Activated CD8-positive, alpha-beta memory T cell treated with anti-CD3 and anti-CD28 coated beads for 4 hours (primary cell): Measurements from ENCODE around the gene WIF1.

Experiments
- DNase-seq, 2 donors: peaks; one replicate each; pipeline ENCODE4 v3.0.0-alpha.2; 2020; ENCODE audit warnings: low read depth in 2 of 2

The WIF1 gene

DNA sequence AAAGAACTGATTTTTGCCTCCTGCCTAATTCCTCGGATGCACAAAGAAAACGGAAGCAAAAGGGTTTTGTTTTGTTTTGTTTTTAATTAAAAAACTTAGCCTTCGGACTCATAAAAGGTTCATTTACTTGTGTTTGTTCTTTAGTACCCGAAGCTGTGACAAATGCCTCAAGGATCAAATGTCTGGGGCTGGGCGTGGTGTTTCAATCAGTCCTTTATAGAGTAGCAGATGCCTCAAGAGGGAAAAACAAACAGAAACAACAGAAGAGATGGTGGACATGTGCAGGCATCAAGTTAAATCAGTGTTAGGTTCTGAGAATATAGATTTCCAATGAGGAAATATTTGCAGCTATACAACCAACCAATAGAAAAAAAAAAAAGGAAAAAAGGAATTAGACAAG is 1.6 kb upstream of the WIF1 start:
- no peak for DNase-seq

DNA sequence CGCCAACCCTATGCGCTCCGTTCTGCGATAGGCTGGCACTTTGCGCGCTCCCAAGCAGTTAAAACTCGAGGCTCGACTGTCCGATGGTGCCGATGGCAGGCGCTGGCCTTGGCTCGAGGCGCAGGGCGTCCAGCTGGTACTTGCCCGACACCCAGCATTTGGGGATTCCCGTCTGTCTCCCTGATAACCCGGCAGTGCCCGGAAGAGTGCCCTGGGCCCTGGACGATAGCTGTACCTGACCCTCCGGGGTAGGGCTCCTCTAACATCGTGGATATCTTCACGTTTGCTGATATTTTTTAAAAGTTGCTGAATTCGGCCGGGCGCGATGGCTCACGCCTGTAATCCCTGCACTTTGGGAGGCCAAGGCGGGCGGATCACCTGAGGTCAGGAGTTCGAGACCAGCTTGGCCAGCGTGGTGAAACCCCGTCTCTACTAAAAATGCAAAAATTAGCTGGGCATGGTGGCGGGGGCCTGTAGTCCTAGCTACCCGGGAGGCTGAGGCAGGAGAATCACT is 908 bp upstream of the WIF1 start:
- no peak for DNase-seq

DNA sequence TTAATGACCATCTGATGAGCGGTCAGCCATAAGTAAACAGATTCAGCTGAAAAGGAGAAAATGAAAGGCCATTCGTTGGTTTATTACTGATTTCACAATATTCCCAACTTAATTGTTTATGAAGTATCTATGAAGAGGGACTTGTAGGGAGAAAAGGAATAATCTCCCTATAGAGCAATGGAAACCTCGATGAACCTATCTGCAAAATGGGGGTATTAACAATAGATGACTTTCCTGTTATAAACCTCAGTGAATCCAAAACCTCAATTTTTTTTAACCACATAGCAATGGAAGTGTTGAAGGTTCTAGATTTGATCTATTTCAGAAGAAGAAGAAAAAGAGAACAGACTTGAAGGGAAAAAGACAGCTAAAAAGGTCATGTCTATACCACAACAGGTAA is 2.0 kb downstream of the WIF1 start:
- DNase-seq, result no peak

DNA sequence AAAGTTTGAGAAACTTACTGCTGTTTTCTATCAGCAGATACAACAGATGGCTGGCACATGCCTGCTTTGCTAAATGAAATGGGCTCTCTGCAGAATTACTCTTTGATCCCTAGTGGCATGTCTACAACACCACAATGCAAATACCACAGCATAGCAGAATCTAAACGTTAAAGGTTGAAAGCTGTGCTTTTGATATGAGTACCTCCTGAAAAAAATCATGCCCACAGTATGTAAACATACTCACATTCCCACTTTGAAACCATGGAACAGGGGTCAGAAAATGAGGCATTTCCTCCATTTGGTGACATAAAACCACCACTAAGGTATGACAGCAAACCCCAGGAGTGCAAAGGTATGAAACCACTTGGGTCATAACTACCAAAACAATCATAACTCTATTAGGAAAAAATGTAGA is 7.5 kb downstream of the WIF1 start:
- DNase-seq, result no peak

DNA sequence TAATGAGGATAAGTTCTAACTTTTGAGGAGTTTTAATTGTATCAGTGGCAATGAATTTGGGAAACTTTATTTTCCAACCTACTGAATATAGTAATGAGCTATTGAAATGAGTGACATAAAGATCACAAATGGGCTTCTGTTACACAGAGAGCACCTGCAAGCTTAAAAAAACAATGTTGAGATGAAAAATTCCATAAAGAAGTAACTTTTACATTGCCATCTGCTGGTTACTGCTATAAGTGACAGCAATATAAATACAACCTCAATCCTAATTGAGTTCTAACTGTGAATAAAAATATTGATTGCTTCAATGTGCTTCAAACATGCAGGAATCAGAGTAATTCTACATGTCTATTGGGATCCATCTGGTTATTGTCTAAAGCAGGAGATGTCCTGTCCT is 14.2 kb downstream of the WIF1 start:
- DNase-seq, result no peak

DNA sequence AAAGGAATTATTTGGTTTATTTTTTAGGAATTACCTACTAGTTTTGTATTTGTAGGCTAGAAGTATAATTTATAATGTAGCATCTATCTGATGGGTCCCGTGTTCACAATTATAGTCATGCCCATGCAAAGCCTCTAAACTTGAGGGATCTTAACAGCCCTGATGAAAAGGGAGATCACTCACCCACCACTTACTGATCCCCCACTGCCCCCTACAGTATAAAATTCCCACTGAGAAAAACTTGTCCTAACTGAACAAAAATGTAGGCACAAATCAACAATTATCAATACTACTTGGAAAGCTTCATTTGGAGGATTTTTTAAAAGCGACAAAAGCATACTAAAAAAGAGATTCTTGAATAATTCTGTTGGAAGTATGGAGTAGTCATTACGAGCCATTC is 21.0 kb downstream of the WIF1 start:
- no peak for DNase-seq

DNA sequence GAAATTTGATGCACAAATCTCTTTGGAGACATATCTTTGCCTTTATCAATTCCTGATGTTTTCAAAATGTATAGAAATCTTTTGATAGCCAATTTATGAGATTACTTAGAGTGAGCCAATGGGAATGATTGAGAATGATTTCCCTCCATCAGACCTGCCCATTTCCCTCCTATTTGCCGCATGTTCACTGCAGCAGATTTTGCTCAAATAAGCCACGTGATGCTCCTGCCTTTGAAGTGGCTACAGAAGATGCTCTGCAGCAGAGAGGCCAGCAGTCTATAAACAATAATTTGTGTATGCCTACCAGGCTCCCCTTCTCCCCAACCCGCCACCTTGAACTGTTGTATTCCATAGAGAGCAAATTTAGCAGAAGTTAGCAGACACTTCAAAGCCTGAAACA is 21.9 kb downstream of the WIF1 start:
- DNase-seq, result no peak

DNA sequence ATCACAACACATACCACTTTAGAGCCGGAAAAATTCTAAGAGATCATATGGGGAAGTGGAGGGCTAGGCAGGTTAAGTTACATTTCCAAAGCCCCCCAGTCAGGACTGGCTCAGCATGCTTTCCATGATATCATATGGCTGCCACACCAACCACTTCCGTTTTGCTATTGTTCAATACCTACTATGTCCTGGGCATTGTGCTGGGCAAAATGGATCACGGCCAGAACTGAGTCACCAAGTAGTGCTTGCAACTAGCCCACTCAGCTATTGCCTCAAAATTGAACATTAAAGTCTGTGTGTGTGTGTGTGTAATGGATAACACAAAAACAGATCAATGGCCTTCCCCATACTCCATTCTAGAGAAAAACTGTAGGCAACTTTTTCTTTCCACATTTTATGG is 22.7 kb downstream of the WIF1 start:
- DNase-seq, result no peak

DNA sequence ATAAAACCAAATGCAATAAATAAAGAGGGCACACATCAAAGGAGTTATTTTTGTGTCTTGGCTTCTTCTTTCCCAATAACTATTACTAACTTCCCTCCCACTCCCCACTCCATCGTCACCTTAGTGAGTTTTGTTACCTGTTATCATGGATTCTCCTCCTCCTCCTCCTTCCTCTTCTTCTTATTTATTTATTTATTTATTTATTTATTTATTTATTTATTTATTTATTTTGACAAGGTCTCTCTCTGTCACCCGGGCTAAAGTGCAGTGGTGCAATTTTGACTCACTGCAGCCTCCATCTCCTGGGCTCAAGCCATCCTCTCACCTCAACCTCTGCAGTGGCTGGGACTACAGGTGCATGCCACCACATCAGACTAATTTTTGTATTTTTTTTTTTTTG is 26.4 kb downstream of the WIF1 start:
- DNase-seq, result no peak

DNA sequence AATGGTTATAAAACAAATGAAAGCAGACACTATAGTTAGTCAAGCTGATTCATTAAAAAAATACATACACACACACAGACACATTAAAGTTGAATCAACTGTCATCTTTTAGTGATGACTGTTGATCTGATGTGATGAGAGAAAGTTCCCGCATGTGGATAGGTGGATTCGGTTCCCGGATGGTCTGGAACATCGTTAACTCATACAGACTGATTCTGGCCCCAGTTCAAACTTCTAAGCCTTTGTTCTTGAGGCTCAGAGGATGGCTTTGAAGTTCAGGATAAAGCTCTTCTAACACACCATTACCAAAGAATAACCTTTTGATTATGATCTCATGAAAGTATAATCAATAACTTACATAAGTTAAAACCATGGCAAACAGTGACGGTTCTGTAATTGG is 27.5 kb downstream of the WIF1 start:
- no peak for DNase-seq

DNA sequence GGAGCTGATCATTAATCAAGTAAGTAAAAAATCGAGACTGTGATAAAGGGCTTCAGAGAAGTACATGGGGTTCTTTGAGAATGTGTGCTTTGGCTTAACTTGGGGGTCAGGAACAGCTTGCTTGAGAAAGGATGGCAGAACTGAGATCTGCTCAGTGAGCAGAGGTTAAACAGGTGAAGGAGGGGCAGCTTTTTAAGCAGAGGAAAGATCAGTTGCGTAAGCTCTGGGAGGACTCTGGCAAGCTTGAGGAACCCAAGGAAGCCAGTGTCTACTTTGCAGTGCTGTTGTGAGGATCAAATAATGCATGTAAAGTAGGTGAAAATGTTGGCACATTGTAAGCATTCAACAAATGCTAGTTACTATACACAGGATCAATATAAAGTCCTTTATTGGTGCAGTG is 30.6 kb downstream of the WIF1 start:
- DNase-seq, result no peak

DNA sequence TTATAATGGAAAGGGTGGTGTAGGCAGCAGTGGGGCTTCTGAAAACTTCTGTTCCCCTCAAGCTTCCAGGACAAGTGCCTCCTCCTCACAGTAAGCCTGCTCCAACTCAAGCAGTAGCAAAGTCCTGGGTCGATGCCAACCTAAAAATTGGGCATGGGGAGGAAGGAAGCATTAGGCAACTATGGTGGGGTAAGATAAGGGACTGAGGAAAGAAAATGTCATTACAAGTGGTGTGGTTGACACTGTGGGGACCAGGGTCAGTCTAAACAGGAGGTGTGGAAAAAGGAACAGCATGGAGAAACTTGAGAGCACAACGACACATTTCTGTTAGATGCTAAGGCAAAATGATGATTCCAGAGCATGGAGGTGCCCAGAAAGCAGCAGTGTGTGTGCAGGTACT is 34.9 kb downstream of the WIF1 start:
- DNase-seq, result no peak

DNA sequence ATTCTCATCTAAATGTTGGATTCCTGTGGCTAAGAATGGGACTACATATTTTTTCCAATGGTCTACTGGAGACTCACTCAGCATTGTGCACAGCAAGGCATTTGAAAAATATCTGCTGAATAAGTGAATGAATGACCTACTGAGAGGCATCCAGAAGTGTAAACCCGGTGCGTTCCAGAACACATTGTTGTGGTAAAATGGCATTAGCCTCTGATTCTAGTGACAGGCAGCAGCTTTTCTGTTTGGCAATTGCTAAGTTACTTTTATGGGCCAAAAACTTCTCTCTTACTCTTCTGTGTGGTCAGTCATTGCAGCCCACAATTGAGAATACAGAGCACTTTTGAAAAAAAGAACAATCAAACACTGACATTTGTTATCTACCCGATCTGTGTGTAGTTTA is 36.5 kb downstream of the WIF1 start:
- DNase-seq, result no peak

DNA sequence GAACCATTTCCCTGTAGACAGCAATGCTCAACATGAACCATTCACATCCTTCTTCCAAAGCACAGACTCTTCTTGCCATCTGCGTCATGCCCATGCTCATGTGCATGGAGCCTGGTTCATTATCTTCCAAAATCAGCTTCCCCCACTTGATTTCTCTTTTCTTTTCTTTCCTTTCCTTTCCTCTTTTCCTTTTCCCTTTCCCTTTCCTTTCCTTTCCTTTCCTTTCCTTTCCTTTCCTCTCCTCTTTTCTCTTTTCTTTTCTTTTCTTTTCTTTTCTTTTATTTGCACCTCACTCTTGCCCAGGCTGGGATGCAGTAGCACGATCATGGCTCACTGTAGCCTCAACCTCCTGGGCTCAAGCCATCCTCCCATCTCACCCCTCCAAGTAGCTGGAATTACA is 37.5 kb downstream of the WIF1 start:
- no peak for DNase-seq

DNA sequence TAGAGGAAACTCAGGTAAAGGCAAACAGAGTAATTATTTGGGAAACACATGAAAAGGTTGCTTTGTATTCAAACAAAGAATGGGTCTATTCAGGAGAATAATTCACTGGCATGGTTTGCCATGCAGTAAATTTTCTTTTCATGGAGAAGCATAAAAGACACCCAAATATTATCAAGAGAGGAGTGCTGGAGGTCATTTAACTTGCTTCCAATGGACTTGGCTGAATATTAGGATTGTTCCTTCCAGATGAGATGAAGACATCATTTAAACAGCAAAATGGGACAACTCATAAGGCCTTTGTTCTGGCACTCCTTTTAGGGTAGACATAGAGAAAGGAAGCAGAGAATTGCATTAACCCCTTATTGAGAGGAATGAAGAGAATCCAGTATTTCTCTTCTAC is 38.7 kb downstream of the WIF1 start:
- DNase-seq, result no peak

DNA sequence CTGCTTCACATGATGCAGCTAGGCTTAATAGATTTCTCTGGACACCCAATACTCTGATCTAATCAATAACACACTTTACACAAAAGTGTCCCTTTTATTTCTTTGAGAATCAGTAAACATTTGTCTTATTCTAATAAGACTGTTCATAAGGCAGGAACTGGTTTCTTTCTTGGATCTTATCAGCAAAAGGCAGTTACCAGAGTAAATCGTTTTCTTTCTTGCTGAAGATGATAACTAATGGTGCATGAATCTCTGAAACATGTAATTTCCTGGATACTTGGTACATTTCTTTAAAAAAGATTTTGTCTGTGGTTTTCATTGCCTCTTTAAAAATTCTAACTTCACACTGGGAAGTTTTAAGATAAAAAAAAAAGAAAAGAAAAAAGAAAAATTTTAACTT is 39.6 kb downstream of the WIF1 start:
- DNase-seq, result no peak

DNA sequence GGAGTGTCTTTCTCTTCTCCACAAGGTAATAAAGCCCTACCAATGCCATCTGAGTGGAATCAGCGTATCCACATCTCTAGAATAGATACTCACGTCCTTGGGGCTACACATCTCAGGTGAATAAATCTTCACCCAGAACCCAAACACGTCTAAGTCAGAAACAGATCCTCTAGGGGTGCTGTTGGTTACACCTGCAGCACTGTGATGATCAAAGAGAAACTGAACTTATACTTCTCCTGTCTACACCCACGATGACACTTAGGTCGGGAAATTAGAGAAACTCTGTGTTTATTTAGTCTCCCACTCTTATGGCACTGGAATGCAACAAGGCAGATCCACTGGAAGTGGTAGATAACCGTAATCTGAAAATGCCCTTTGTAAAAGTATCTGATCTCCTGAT is 46.2 kb downstream of the WIF1 start:
- no peak for DNase-seq

DNA sequence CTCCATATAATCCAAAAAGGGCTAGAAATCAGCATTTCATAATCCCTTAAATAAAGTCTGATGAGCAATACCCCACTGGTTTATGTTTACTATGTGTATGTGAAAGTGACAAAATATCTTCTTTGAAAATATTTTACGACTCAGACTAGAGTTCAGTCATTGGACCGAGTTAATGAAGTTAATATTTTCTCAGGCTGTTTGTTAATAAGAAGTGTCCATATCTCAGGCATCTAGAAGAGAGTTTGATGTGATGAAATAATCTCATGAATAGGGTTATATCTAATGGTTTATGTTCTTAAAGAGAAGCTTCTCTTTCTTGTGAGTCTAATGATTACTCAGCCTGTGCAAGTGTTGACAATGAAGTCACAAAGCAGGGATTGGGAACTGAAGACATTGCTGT is 51.8 kb downstream of the WIF1 start:
- no peak for DNase-seq

DNA sequence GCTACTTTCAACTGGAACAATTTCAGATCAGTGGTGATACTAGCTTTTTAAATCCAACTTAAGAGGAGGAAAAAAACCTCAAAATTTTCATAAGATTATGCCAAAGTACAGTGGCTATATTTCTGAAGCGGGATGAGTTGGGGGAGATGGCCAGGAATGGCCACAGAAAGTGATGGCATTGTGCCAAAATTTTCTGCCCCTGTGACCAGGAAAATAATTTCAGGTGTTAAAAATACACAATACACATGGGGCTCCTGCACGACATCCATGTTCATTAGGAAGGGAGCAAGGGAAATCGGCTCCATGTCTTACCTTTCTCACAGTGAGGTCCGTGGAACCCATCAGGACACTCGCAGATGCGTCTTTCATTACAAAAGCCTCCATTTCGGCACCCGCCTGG is 53.7 kb downstream of the WIF1 start:
- no peak for DNase-seq

DNA sequence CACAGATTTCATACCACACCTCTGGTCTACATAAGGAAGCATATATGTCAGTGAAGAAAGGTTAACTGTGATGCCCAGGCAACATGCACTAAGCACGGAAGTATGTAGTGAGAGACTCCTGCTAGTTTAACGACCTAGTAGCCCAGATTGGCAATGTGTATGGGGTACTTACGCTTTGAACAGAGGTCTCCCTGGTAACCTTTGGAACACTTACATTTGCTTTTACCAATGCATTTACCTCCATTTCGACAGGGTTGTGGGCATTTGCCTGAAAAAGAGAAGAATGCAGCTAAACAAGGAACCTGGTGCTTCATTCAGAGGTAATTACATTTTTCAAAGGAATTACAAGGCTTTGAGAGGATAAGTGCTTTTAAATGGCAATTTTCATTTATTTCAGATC is 65.2 kb downstream of the WIF1 start:
- no peak for DNase-seq

DNA sequence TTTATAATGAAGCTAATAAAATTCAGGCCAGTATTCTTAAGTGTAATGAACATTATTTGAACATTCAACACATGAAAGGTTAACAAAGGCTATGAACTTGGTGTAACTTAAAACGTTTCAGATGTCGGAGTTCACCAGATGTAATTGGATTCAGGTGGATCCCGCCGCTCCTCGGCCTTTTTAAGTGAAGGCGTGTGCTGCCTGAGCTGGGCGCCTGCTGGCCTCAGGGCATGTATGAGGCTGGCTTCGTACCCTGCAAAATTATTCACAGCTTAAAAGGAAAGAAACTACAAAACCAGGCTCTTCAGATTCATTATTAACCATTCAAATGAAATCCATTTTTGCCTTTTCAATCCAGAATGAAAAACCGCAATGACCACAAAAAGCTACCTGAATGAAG is 69.9 kb downstream of the WIF1 start:
- no peak for DNase-seq

DNA sequence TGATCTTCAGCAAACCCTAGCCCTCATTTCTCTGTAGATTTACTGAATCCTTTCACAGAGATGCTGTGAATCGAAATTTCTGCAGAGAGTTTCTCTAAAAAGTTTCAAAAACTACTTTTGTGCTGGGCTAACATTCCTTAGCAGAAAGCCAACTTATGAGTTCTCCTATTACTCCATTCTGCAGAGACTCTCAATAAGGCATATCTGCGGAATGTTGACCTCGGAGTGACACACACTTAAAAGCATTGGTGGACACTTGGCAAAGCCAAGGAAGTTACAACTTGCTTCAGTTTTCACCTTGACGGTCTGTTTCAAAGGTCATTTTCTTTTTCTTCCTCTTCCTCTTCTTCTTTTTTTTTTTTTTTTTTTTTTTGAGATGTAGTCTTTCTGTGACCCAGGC is 75.8 kb downstream of the WIF1 start:
- DNase-seq, result no peak

DNA sequence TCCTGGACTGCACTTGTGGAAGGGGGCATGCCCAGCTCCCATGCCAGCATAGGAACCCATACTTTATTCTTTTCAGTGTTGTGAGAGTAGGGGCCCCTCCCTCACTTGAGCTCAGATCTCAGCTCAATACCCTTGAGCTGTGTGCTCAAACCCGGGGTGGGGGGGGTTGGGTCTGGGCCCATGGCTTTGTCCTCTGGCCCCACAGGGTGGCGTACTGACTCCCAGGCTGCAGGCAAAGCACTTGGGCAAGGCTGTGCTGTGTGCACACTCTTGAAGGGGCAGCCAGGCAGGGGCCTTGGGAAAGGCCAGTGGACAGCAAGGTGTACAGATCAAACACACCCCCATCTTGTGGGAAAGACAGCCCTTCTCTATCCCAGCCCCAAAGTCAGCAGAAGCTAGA is 81.8 kb downstream of the WIF1 start:
- DNase-seq, result no peak

DNA sequence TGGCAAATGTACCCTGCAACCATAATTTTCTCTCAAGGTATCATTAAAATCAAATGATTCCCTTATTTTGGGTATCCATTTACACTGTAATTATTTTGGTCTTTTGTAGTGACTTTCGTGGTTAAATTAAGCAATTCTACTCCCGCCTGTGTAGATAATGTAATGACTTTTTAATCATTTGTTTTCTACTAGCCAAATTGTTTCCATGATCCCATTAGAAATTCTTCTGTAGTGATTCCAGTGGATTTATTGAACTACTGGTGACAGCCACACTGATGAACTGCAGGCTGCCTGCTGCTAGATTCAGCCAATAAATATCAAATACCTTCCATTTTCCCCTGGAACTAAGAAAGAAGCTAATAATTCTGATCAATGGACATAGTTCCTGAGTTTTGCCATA is 96.0 kb downstream of the WIF1 start:
- DNase-seq, result no peak

DNA sequence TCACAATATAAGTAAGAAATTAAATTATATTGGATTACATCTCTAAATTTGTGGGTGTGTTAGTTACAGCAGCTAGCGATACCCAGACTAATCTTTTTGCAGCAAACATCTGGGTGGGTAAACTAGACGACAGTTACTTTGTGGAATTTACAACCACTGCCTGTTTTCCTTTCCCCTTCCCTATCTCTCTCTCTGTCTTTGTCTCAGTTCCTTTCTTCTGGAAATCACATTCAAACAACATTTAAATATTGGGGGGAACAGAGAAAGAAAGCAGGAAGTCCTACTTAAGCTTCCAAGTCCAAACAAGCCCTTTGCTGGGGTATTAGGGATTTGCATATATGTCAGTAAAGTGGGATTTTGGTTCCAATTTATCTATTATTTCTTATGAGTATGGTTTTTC is 97.6 kb downstream of the WIF1 start:
- DNase-seq, result no peak
